Prostate gland (tissue), 2 donors: ENCODE data around the gene USP17L17.
"Not testable (repeated sequence)": the region's sequence is repeated elsewhere in the genome, so short reads cannot be mapped to it uniquely, and the experiment has no call there.

Source experiments
- POLR2A ChIP-seq: fragments of 450-650 bp; IDR thresholded peaks from one replicate; pipeline ENCODE4 v1.6.1; 2016; ENCODE audit warnings: antibody characterized with exemption, mild to moderate bottlenecking
- TF ChIP-seq, protein P1 (sequence below), 4 experiments: fragments of 200-600 bp in 2 of 4; fragments of 450-650 bp in 2 of 4; sonication (generic) in 2 of 4; IDR thresholded peaks; 1 replicate in 3 of 4; 2 replicates in 1 of 4; pipeline ENCODE4 v1.5.1; 2016 to 2019; ENCODE audit warnings: antibody characterized with exemption in 4 of 4, mild to moderate bottlenecking in 2 of 4, moderate library complexity in 2 of 4

DNA sequence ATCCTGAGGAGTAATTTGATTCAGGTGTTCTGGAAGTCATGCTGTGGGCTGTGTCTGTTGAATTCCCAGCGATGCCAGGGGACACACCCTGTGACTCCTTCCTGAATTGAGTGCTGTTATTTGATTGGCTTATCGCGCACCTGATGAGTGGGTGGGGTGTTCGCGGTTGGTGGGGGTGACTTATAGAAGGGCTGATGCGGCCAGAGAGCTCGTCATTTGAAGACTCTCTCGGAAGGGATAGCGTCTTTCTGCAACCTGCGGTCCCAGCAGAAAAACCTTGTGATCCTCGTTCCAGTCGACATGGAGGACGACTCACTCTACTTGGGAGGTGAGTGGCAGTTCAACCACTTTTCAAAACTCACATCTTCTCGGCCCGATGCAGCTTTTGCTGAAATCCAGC, 14.1 kb downstream of the USP17L17 start, which contains the start of gene USP17L20:
- TF ChIP-seq POLR2A = not testable (repeated sequence)
- TF ChIP-seq, protein P1, sequence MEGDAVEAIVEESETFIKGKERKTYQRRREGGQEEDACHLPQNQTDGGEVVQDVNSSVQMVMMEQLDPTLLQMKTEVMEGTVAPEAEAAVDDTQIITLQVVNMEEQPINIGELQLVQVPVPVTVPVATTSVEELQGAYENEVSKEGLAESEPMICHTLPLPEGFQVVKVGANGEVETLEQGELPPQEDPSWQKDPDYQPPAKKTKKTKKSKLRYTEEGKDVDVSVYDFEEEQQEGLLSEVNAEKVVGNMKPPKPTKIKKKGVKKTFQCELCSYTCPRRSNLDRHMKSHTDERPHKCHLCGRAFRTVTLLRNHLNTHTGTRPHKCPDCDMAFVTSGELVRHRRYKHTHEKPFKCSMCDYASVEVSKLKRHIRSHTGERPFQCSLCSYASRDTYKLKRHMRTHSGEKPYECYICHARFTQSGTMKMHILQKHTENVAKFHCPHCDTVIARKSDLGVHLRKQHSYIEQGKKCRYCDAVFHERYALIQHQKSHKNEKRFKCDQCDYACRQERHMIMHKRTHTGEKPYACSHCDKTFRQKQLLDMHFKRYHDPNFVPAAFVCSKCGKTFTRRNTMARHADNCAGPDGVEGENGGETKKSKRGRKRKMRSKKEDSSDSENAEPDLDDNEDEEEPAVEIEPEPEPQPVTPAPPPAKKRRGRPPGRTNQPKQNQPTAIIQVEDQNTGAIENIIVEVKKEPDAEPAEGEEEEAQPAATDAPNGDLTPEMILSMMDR (IDR thresholded peaks at IDR 0.05) = not testable (repeated sequence)
